ENCODE measurements around the gene DPYSL3. TPM values are rescaled to one million over a fixed set of nuclear protein-coding genes. Genes with fewer than 3 reads are reported as not detected.

Gene DPYSL3
- total RNA-seq, 4 donors from 2014 or later, result 121 to 213 (median 168) TPM

GRCh38 chr5:147393874-147394672 lies 115.8 kb downstream of the DPYSL3 start:
- no peak for DNase-seq
- TF ChIP-seq POLR2A (IDR thresholded peaks at IDR 0.05) (no peak), CTCF (IDR thresholded peaks at IDR 0.05) (no peak)
- intact Hi-C loops (cut with DNase I; ENCODE audit: low total_unique reads), result no loop called here
- no peak overlapping the region for H3K4me3 ChIP-seq
- H3K27me3 ChIP-seq, result no peaks in the 10 kb centered on the region
- no peaks in the 10 kb centered on the region for H3K4me1 ChIP-seq
- no peaks in the 10 kb centered on the region for H3K9me3 ChIP-seq
- H3K36me3 ChIP-seq, result no peaks in the 10 kb centered on the region
- H3K27ac ChIP-seq, result no peak overlapping the region

GRCh38 chr5:147391781-147392180 lies 118.1 kb downstream of the DPYSL3 start:
- no peaks in the 10 kb centered on the region for H3K9me3 ChIP-seq
- no peak overlapping the region for H3K27ac ChIP-seq
- H3K4me1 ChIP-seq, result no peaks in the 10 kb centered on the region
- H3K4me3 ChIP-seq, result no peak overlapping the region
- DNase-seq, result peak; percentile 33 to 43
- H3K27me3 ChIP-seq, result no peaks in the 10 kb centered on the region
- intact Hi-C loops (cut with DNase I; ENCODE audit: low total_unique reads), result no loop called here
- no peaks in the 10 kb centered on the region for H3K36me3 ChIP-seq
- peak in 3 of 4 experiments; percentile 34 to 48 (median 44) for TF ChIP-seq CTCF (IDR thresholded peaks at IDR 0.05)
- TF ChIP-seq POLR2A (IDR thresholded peaks at IDR 0.05), result no peak

GRCh38 chr5:147390654-147391225 lies 119.1 kb downstream of the DPYSL3 start:
- Histone ChIP-seq H3K4me3 (no peak overlapping the region), H3K36me3 (no peaks in the 10 kb centered on the region), H3K27me3 (no peaks in the 10 kb centered on the region), H3K9me3 (no peaks in the 10 kb centered on the region), H3K27ac (no peak overlapping the region), H3K4me1 (no peaks in the 10 kb centered on the region)
- no peak for DNase-seq
- intact Hi-C loops (cut with DNase I; ENCODE audit: low total_unique reads), result no loop called here
- no peak for TF ChIP-seq CTCF (IDR thresholded peaks at IDR 0.05)
- TF ChIP-seq POLR2A (IDR thresholded peaks at IDR 0.05), result no peak

GRCh38 chr5:147388184-147389108 lies 121.4 kb downstream of the DPYSL3 start:
- Histone ChIP-seq H3K4me3 (no peak overlapping the region), H3K9me3 (no peaks in the 10 kb centered on the region), H3K27me3 (no peaks in the 10 kb centered on the region), H3K27ac (no peak overlapping the region), H3K36me3 (no peaks in the 10 kb centered on the region), H3K4me1 (no peaks in the 10 kb centered on the region)
- no peak for DNase-seq
- intact Hi-C loops (cut with DNase I; ENCODE audit: low total_unique reads), result no loop called here
- TF ChIP-seq POLR2A (IDR thresholded peaks at IDR 0.05) (no peak), CTCF (IDR thresholded peaks at IDR 0.05) (no peak)
